WTC11 (cell line): ENCODE results near the gene PTGER1.

ENCODE experiments used
- GTF2I ChIP-seq: fragments of 250-450 bp; sonication (Bioruptor Pico); conservative IDR thresholded peaks from 2 replicates; pipeline ENCODE4 v1.4.0; 2021; ENCODE audit warnings: mild to moderate bottlenecking
- ZNF423 ChIP-seq: fragments of 250-450 bp; sonication (Bioruptor Pico); IDR thresholded peaks from 2 replicates; pipeline ENCODE4 v2.1.2; 2022; ENCODE audit warnings: mild to moderate bottlenecking, moderate library complexity
- TF ChIP-seq, protein P1 (sequence below): fragments of 200-600 bp; IDR thresholded peaks from 2 replicates; pipeline ENCODE4 v1.8.0; 2022; ENCODE audit warnings: antibody characterized with exemption

- no peak for TF ChIP-seq ZNF423
- TF ChIP-seq, protein P1, sequence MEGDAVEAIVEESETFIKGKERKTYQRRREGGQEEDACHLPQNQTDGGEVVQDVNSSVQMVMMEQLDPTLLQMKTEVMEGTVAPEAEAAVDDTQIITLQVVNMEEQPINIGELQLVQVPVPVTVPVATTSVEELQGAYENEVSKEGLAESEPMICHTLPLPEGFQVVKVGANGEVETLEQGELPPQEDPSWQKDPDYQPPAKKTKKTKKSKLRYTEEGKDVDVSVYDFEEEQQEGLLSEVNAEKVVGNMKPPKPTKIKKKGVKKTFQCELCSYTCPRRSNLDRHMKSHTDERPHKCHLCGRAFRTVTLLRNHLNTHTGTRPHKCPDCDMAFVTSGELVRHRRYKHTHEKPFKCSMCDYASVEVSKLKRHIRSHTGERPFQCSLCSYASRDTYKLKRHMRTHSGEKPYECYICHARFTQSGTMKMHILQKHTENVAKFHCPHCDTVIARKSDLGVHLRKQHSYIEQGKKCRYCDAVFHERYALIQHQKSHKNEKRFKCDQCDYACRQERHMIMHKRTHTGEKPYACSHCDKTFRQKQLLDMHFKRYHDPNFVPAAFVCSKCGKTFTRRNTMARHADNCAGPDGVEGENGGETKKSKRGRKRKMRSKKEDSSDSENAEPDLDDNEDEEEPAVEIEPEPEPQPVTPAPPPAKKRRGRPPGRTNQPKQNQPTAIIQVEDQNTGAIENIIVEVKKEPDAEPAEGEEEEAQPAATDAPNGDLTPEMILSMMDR: no peak
- no peak for TF ChIP-seq GTF2I
Observed at GRCh38 chr19:14517446-14517839, 42.3 kb upstream of the PTGER1 start.
